HFFc6 (cell line): ENCODE measurements around the gene MBOAT2. TPM values are rescaled to one million over a fixed set of nuclear protein-coding genes. Genes with fewer than 3 reads are reported as not detected.

Experiments
- DNase-seq: peaks from one replicate; pipeline ENCODE4 v3.0.0-alpha.2; 2018
- H3K27ac Mint-ChIP-seq: 2 replicates; pipeline ENCODE4 v1.8.0; 2020; ENCODE audit warnings: mild to moderate bottlenecking, mixed read lengths
- H3K27me3 Mint-ChIP-seq: 2 replicates; pipeline ENCODE4 v1.8.0; 2021; ENCODE audit warnings: mild to moderate bottlenecking, moderate library complexity, mixed read lengths; ENCODE audit not compliant: insufficient read depth
- H3K36me3 Mint-ChIP-seq: 2 replicates; pipeline ENCODE4 v1.8.0; 2021; ENCODE audit warnings: low read depth, mixed read lengths
- H3K4me1 Mint-ChIP-seq: 2 replicates; pipeline ENCODE4 v1.8.0; 2020; ENCODE audit warnings: low read depth, mixed read lengths
- H3K4me3 Mint-ChIP-seq: 2 replicates; pipeline ENCODE4 v1.8.0; 2020; ENCODE audit warnings: mild to moderate bottlenecking, moderate library complexity, mixed read lengths
- H3K9me3 Mint-ChIP-seq: 2 replicates; pipeline ENCODE4 v1.8.0; 2020; ENCODE audit warnings: mild to moderate bottlenecking, mixed read lengths
- total RNA-seq, 6 experiments: library from RNA; stranded (reverse); fragmentation: NEBNext Ultra II Directional; extraction: Animal tissue kit (Norgen Biotek cat#: 25700); gene quantifications; 2 replicates in 1 of 6; 3 replicates in 5 of 6; pipeline ENCODE4 v1.2.3, GENCODE V29; 2021
- TF ChIP-seq, protein P1 (sequence below): fragments of 200-600 bp; sonication (generic); IDR thresholded peaks from 2 replicates; pipeline ENCODE4 v1.5.0; 2021; ENCODE audit warnings: antibody characterized with exemption, mild to moderate bottlenecking

Gene MBOAT2
- total RNA-seq, 6 experiments from 2014 or later, result 49.8 to 66.2 (median 55.7) TPM

DNA sequence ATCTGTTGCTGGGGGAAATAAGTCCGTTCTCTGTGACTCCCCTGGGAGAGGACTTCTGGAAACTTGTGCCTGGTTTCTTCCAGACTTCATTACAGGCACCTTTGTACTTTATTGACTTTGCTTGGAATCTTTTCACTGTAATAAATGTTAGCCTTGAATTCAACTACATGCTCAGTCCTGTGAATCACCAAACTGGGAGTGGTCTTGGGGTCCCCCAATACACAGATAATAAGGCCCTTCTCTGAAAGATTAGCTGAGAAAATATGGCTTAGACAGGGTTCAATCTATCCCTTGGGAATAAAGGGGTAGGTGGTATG lies 117.3 kb downstream of the MBOAT2 start:
- Mint-ChIP-seq H3K4me3 (no peak overlapping the region), H3K27me3 (no peaks in the 10 kb centered on the region), H3K27ac (no peak overlapping the region), H3K4me1 (peaks cover 12% of the 10 kb centered on the region), H3K9me3 (no peaks in the 10 kb centered on the region), H3K36me3 (peaks cover 8% of the 10 kb centered on the region; the same call in 1 of the 2 replicates)
- DNase-seq, result no peak
- TF ChIP-seq, protein P1, sequence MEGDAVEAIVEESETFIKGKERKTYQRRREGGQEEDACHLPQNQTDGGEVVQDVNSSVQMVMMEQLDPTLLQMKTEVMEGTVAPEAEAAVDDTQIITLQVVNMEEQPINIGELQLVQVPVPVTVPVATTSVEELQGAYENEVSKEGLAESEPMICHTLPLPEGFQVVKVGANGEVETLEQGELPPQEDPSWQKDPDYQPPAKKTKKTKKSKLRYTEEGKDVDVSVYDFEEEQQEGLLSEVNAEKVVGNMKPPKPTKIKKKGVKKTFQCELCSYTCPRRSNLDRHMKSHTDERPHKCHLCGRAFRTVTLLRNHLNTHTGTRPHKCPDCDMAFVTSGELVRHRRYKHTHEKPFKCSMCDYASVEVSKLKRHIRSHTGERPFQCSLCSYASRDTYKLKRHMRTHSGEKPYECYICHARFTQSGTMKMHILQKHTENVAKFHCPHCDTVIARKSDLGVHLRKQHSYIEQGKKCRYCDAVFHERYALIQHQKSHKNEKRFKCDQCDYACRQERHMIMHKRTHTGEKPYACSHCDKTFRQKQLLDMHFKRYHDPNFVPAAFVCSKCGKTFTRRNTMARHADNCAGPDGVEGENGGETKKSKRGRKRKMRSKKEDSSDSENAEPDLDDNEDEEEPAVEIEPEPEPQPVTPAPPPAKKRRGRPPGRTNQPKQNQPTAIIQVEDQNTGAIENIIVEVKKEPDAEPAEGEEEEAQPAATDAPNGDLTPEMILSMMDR, result no peak

DNA sequence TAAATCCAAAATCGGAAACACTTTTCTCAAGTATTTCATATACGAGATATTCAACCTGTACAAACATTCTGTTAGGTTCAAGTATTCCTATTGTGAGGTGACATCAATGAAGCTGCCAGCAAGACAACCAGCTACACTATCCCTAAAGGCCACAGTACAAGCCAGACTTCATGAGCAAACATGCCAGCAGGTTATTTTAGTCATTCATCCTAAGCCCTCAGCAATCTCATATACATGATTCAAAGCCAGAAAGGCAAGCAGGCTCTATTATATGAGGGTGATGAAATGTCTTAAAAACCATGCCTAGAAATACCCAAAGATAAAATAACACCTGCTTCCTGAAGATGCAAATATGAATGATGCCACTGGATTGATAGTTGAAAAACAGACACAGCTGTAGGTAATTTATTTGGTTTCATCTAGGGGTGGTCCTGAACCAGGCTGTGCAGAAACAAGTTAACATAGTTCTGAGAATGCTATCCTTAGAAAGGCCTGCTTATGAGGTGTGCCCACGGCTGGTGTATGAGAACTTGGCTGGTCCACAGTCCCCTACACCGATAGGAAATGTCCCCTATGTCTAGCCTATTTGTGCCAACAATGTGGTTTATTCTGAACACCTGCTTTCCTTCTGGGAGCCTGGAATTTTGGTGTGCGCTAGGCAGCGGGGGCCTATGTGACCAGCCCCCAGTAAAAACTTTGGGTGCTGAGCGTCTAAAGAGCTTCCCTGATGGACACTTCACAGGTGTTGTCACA lies 117.9 kb downstream of the MBOAT2 start:
- Mint-ChIP-seq H3K4me1 (peaks cover 8% of the 10 kb centered on the region), H3K4me3 (no peak overlapping the region), H3K27me3 (no peaks in the 10 kb centered on the region), H3K36me3 (peaks cover 13% of the 10 kb centered on the region; the same call in 1 of the 2 replicates), H3K27ac (no peak overlapping the region), H3K9me3 (no peaks in the 10 kb centered on the region)
- no peak for DNase-seq
- TF ChIP-seq, protein P1, result no peak

DNA sequence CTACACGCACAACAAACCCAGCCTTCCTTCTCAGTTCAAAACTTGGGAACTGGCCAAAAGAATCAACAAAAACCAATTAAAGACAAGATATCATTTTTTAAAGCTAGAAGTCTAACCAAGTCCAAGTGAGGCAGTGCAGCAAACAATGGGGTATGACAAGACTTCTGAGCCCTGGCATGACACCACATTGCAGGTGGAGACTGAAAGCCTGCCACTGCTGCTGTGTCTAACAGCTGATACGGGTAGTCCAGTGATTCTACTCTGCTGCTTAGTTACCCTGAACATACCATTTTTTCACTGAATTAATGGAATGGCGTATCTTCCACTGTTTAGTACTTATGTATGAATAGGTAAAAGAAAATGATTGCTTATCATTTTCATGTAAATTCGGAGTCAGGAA lies 118.7 kb downstream of the MBOAT2 start:
- H3K9me3 Mint-ChIP-seq, result no peaks in the 10 kb centered on the region
- H3K27me3 Mint-ChIP-seq, result no peaks in the 10 kb centered on the region
- DNase-seq, result no peak
- no peak overlapping the region for H3K4me3 Mint-ChIP-seq
- peaks cover 15% of the 10 kb centered on the region; the same call in 1 of the 2 replicates for H3K36me3 Mint-ChIP-seq
- H3K27ac Mint-ChIP-seq, result no peak overlapping the region
- TF ChIP-seq, protein P1, result no peak
- H3K4me1 Mint-ChIP-seq, result peaks cover under 1% of the 10 kb centered on the region; the same call in 1 of the 2 replicates

DNA sequence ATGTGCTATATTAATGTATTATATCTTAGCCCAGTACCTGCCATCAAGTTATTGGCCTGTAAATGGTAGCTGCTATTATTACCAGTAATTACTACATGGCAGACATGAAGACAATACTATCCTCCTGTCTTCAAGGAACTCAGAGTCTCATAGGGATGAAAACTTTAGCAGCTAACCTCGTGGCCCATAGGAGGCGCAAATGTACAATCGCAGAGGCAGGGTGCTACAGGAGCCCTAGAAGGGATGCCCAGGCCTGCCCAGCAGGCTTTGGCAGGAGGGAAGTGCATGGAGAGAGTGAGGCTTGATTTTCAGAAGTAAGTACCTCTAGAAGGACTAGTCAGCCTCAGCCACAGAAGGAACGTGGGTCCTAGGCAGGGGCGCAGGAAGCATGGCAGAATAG lies 121.4 kb downstream of the MBOAT2 start:
- no peak overlapping the region for H3K27ac Mint-ChIP-seq
- H3K9me3 Mint-ChIP-seq, result no peaks in the 10 kb centered on the region
- DNase-seq, result peak; percentile 19
- H3K4me1 Mint-ChIP-seq, result no peaks in the 10 kb centered on the region; the same call in 1 of the 2 replicates
- no peaks in the 10 kb centered on the region; the same call in 1 of the 2 replicates for H3K27me3 Mint-ChIP-seq
- peaks cover 18% of the 10 kb centered on the region; the same call in 1 of the 2 replicates for H3K36me3 Mint-ChIP-seq
- TF ChIP-seq, protein P1, result peak; percentile 71
- H3K4me3 Mint-ChIP-seq, result no peak overlapping the region

DNA sequence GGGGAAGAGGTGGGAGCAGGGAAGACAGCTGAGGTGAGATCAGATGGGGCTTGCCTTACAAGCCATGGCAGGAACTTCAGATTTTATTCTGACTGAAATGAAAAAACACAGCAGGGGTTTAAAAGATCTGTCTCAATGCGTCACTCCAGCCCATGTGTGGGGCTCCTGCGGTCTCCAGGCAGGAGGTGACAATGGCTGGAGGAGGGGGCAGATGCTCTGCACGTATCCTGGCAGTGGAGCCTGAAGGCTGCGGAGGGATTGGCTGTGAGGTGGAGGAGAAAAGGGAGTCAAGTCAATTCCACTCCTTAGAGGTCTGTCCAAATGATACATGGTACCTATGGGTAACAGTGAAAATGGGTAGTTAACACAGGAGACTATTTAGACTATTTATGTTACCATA lies 125.6 kb downstream of the MBOAT2 start:
- DNase-seq, result no peak
- no peak overlapping the region for H3K4me3 Mint-ChIP-seq
- peak overlapping the region; percentile 41; the same call in 1 of the 2 replicates for H3K27ac Mint-ChIP-seq
- H3K4me1 Mint-ChIP-seq, result peaks cover 6% of the 10 kb centered on the region
- H3K36me3 Mint-ChIP-seq, result peaks cover 18% of the 10 kb centered on the region; the same call in 1 of the 2 replicates
- H3K9me3 Mint-ChIP-seq, result no peaks in the 10 kb centered on the region
- TF ChIP-seq, protein P1, result no peak
- no peaks in the 10 kb centered on the region; the same call in 1 of the 2 replicates for H3K27me3 Mint-ChIP-seq
